ENCODE measurements around the gene RABL6.

DNA sequence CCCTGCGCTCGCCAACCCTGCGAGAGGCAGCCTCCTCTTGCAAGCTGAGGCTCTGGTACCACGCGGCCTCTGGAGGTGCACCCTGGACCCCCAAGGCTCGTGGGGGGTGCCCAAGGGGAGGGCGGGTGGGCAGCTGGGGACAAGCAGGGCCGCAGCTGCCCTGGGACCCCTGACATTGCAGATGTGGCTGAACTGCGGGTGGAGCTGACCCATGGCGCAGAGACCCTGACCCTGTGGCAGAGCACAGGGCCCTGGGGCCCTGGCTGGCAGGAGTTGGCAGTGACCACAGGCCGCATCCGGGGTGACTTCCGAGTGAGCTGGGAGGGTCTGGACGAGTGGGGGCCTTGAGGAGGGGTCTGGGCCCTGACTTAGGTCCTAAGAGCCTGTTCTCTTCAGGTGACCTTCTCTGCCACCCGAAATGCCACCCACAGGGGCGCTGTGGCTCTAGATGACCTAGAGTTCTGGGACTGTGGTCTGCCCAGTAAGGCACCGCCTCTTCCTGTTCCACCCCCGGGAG lies 45.9 kb downstream of the RABL6 start:
- TF ChIP-seq, protein P1, sequence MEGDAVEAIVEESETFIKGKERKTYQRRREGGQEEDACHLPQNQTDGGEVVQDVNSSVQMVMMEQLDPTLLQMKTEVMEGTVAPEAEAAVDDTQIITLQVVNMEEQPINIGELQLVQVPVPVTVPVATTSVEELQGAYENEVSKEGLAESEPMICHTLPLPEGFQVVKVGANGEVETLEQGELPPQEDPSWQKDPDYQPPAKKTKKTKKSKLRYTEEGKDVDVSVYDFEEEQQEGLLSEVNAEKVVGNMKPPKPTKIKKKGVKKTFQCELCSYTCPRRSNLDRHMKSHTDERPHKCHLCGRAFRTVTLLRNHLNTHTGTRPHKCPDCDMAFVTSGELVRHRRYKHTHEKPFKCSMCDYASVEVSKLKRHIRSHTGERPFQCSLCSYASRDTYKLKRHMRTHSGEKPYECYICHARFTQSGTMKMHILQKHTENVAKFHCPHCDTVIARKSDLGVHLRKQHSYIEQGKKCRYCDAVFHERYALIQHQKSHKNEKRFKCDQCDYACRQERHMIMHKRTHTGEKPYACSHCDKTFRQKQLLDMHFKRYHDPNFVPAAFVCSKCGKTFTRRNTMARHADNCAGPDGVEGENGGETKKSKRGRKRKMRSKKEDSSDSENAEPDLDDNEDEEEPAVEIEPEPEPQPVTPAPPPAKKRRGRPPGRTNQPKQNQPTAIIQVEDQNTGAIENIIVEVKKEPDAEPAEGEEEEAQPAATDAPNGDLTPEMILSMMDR (IDR thresholded peaks at IDR 0.05) = no peak
- no peak for TF ChIP-seq EZH2 (IDR thresholded peaks at IDR 0.05)
- no peak for TF ChIP-seq EZH2phosphoT487 (IDR thresholded peaks at IDR 0.05)

Data from neural progenitor cell (in vitro differentiated cells).